Measurements from ENCODE around the gene CFC1B.
"Not testable (repeated sequence)": the region's sequence is repeated elsewhere in the genome, so short reads cannot be mapped to it uniquely, and the experiment has no call there.

Gene CFC1B

DNA sequence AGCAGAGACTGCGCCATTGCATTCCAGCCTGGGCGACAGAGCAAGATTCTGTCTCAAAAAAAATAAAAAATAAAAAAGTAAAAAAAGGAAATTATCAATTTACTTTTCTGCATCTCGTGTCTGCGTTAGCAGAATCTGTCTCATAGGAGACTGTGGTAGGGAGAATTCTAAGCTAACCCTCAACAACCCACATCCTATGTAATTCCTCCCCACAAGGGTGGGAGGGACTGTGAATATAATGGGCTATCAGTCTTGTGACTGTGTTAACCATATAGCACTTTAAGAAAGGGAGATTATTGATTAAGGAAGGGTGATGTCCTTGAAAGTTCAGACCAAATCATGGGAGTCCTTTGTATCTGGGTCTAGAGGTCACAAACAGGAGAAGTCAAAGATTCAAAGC is 45.1 kb downstream of the CFC1B start:
- DNase-seq (ENCODE audit: low spot score) = not testable (repeated sequence)

DNA sequence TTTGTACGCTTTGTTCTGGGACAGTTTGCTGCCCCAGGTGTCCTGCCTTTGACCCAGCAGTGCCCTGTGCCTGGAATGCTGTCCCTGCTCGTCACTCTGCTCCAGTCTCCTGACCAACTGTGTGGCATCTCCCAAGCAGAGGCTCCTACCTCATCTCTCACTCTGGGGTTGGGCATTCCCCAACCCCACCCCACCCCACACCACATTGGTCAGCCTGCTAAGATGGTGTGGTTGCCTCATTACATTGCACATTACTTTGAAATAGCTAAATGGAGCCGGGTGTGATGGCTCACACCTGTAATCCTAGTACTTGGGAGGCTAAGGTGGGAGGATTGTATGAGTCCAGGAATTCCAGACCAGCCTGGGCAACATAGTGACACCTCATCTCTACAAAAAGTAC is 50.9 kb downstream of the CFC1B start:
- not testable (repeated sequence) for DNase-seq (ENCODE audit: low spot score)

GRCh38 chr2:130574230-130574629 is 53.2 kb downstream of the CFC1B start:
- DNase-seq (ENCODE audit: low spot score) = not testable (repeated sequence)

DNA sequence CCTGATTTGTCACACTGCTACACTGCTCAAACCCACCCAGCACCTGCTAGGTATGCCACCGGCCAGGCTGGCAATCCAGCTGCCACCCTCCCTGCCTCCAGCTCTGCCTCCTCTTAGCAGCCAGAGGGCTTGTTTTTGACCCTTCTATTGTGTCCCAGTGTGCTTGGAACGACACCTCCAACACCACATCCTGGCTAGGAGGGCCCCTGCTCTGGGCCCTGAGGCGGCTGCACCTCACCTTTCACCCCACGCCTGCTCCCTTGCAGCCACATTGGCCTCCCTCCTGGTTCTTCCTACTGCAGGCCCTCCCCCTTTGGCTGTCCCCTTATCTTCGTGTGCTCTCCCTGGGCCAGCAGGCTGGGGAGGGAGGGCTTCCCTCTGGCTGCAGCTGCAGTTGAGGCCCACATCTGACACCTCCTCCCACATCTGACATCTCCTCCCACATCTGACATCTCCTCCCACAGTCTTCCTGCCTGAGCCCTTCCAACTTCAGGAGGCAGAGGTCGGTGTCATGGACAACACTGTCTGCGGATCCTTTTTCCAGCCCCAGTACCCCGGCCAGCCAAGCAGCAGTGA is 55.3 kb downstream of the CFC1B start:
- not testable (repeated sequence) for DNase-seq (ENCODE audit: low spot score)

- not testable (repeated sequence) for DNase-seq (ENCODE audit: low spot score)
Measured at GRCh38 chr2:130577559-130577958, 56.5 kb downstream of the CFC1B start.
